ENCODE results near the gene ANKRD65. TPM values are rescaled to one million over a fixed set of nuclear protein-coding genes. Genes with fewer than 3 reads are reported as not detected.
"Not testable (repeated sequence)": the region's sequence is repeated elsewhere in the genome, so short reads cannot be mapped to it uniquely, and the experiment has no call there.

ANKRD65 gene
- total RNA-seq, 1 experiment from 2014 or later: not detected

DNA sequence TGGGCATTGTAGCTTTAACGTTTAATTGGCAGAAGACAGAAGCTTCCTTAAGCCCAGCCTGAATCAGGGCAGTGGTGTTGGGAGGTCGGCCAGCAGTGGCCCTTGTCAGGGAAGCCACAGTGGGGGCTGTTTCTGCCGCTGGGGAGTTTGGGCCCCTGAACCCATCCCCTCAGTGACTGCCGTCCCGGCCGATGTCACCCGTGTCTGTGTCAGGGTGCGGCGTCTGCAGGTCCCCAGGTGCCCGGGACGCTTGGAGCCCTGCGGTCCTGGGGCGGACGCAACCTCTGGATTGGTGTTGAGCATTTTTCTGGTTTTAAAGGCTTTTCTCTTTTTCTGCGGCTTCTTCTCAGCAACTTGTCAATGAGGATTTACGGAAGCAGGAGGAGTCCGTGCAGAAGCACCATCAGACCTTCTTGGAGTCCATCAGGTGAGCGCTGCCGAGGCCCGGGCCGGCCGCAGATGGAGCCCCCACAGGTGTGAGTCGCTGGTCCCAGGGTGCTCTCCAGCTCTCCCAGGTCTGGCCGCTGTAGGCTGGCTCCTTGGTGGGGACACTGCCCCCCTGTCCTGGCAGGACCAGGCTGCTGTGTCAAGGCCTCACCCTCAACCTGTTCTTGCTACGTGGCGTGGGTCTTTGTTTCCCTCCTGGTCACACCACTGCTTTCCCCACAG, 30.8 kb upstream of the ANKRD65 start:
- ATAC-seq (no peak), DNase-seq (ENCODE audit: low read depth, low spot score) (no peak)
- no peaks in the 10 kb centered on the region for H3K9me3 ChIP-seq (ENCODE audit: control insufficient read depth in 1 of 2, insufficient read depth in 1 of 2, low read depth in 1 of 2, low read length in 2 of 2)
- intact Hi-C loops (cut with micrococcal nuclease): no loop called here
- ChIA-PET POLR2A (no interaction called here), CTCF (no interaction called here), RAD21 (ENCODE audit: low non-redundant PET in 1 of 2, low total read pairs in 2 of 2, uncharacterized antibody in 2 of 2, unreplicated experiment in 2 of 2) (no interaction called here)
- no peak overlapping the region for H2AFZ ChIP-seq (ENCODE audit: low read depth, low read length, poor library complexity, severe bottlenecking)
- no peaks in the 10 kb centered on the region for H3K9me2 ChIP-seq (ENCODE audit: insufficient read depth)
- no TSS peak for BruUV-seq (replicated peaks)
- no peak overlapping the region for H3K4me3 ChIP-seq (replicated peaks in 1 of 2; ENCODE audit: low read depth in 1 of 2, low read length in 2 of 2)
- H3K4me1 ChIP-seq (ENCODE audit: control insufficient read depth in 1 of 2, insufficient read depth in 2 of 2, low read length in 2 of 2): no peaks in the 10 kb centered on the region
- H3K27me3 ChIP-seq (ENCODE audit: insufficient read depth, low read length): no peaks in the 10 kb centered on the region
- no peak overlapping the region for H3K4me2 ChIP-seq (ENCODE audit: low read length)
- TF ChIP-seq ZFX (IDR thresholded peaks at IDR 0.05): no peak
- no peak for TF ChIP-seq SP1 (IDR thresholded peaks at IDR 0.05; ENCODE audit: low read depth)
- no peak for TF ChIP-seq ZNF274 (IDR thresholded peaks at IDR 0.05; ENCODE audit: low read depth, low read length)
- no peak for TF ChIP-seq FOSL1 (IDR thresholded peaks at IDR 0.05; ENCODE audit: low read depth)
- no peak for TF ChIP-seq YY1 (IDR thresholded peaks at IDR 0.05; ENCODE audit: extremely low read depth, insufficient replicate concordance, low read depth, low read length)
- TF ChIP-seq EGR1 (IDR thresholded peaks at IDR 0.05; ENCODE audit: low read depth): no peak
- TF ChIP-seq POLR2AphosphoS5 (IDR thresholded peaks at IDR 0.05; ENCODE audit: low read depth, low read length): no peak
- no peak for TF ChIP-seq EZH2phosphoT487 (IDR thresholded peaks at IDR 0.05; ENCODE audit: borderline replicate concordance)
- no peak for TF ChIP-seq CBX3 (IDR thresholded peaks at IDR 0.05; ENCODE audit: low read depth)
- TF ChIP-seq SRF (IDR thresholded peaks at IDR 0.05; ENCODE audit: low read depth): no peak
- H3K79me2 ChIP-seq (ENCODE audit: insufficient read depth, low read length): no peaks in the 10 kb centered on the region
- no peaks in the 10 kb centered on the region for H3K36me3 ChIP-seq (ENCODE audit: control insufficient read depth in 1 of 2, insufficient read depth in 2 of 2, low read length in 2 of 2)
- no peak overlapping the region for H3K9ac ChIP-seq (ENCODE audit: low read length)
- no peaks in the 10 kb centered on the region for H4K20me1 ChIP-seq (ENCODE audit: insufficient read depth)
- H3K27ac ChIP-seq (ENCODE audit: low read depth, low read length): no peak overlapping the region

DNA sequence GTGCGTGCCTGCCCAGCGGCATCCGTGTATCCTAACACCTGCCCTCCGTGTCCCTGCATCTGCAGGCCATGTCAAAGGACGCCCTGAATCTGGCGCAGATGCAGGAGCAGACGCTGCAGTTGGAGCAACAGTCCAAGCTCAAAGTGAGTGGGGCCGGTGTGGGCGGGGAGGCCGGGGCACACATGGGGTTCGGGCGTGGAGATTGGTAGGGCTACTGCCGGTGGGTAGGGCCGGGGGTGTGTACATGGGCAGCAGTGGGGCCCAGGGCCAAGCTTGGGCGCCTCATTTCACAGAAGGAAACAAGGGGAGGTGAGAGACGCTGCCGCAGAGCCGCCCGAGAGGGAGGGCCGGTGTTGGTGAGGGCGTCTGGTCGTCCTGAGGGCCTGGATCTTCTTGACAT, 29.5 kb upstream of the ANKRD65 start:
- H2AFZ ChIP-seq (ENCODE audit: low read depth, low read length, poor library complexity, severe bottlenecking); H3K36me3 ChIP-seq (ENCODE audit: control insufficient read depth in 1 of 2, insufficient read depth in 2 of 2, low read length in 2 of 2); intact Hi-C loops (cut with micrococcal nuclease); H3K9me3 ChIP-seq (ENCODE audit: control insufficient read depth in 1 of 2, insufficient read depth in 1 of 2, low read depth in 1 of 2, low read length in 2 of 2); H3K79me2 ChIP-seq (ENCODE audit: insufficient read depth, low read length); ATAC-seq; DNase-seq (ENCODE audit: low read depth, low spot score); H3K27ac ChIP-seq (ENCODE audit: low read depth, low read length); H3K4me1 ChIP-seq (ENCODE audit: control insufficient read depth in 1 of 2, insufficient read depth in 2 of 2, low read length in 2 of 2); RAD21 ChIA-PET (ENCODE audit: low non-redundant PET in 1 of 2, low total read pairs in 2 of 2, uncharacterized antibody in 2 of 2, unreplicated experiment in 2 of 2); H4K20me1 ChIP-seq (ENCODE audit: insufficient read depth); BruUV-seq (replicated peaks); H3K9me2 ChIP-seq (ENCODE audit: insufficient read depth); H3K27me3 ChIP-seq (ENCODE audit: insufficient read depth, low read length); POLR2A ChIA-PET; H3K9ac ChIP-seq (ENCODE audit: low read length); H3K4me2 ChIP-seq (ENCODE audit: low read length); CTCF ChIA-PET; H3K4me3 ChIP-seq (replicated peaks in 1 of 2; ENCODE audit: low read depth in 1 of 2, low read length in 2 of 2): not testable (repeated sequence)
